Sigmoid colon (tissue), 3 donors: ENCODE results near the gene CDH20.

Experiments used
- CTCF ChIP-seq, 4 experiments: fragments of 450-650 bp in 3 of 4; fragments of 200-600 bp in 1 of 4; IDR thresholded peaks; one replicate each; pipeline ENCODE4 v1.5.1; 2016 to 2019; ENCODE audit warnings: antibody characterized with exemption in 4 of 4, mild to moderate bottlenecking in 3 of 4, moderate library complexity in 2 of 4
- POLR2A ChIP-seq, 2 donors: fragments of 450-650 bp; IDR thresholded peaks; one replicate each; pipeline ENCODE4 v1.6.1; 2016; ENCODE audit warnings: antibody characterized with exemption in 2 of 2, mild to moderate bottlenecking in 2 of 2, moderate library complexity in 2 of 2

GRCh38 chr18:61371111-61371510 lies 37.9 kb downstream of the CDH20 start:
- no peak for TF ChIP-seq CTCF (IDR thresholded peaks at IDR 0.05)
- no peak for TF ChIP-seq POLR2A (IDR thresholded peaks at IDR 0.05)
